ENCODE results near the gene HIGD1C.
A peak's percentile ranks its signal among the peaks of the same experiment; 100 is the strongest.

Gene HIGD1C

DNA sequence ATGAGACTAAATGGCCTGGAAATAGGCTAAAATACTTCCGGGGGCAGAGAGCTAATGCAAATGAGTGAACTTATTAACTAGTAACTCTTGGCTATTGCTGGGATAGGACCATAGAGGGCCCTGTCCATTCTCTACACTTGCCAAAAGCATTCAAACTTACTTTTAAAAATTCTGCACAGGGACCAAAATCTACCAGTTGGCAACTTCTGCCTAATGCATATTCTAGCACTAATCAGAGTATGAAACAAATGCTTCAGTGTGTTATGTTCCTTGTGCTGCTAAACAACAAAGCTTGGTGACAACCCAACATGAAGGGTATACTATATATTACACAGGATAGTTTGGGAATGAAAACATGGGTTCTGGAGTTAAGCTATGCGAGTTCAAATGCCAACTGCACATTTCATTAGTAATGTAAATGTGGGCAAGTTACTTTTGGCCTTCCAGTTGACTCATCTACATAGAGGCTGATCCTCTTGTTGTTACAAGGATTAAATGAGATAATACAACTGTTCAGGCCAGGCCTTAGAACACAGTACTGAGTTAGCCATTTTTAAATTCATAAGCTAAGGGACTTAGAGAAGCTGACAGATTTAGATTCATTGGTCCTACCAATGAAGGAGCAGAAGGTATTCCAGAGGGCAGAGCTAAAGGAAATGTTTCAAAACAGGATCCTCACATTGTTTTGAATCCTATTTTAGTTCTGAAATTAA is 32.4 kb downstream of the HIGD1C start:
- Histone ChIP-seq H3K36me3 (ENCODE audit: control insufficient read depth, low read length) (peaks cover 20% of the 10 kb centered on the region), H3K4me2 (ENCODE audit: low read length) (no peak overlapping the region), H3K27ac (ENCODE audit: low read depth, low read length) (no peak overlapping the region)

DNA sequence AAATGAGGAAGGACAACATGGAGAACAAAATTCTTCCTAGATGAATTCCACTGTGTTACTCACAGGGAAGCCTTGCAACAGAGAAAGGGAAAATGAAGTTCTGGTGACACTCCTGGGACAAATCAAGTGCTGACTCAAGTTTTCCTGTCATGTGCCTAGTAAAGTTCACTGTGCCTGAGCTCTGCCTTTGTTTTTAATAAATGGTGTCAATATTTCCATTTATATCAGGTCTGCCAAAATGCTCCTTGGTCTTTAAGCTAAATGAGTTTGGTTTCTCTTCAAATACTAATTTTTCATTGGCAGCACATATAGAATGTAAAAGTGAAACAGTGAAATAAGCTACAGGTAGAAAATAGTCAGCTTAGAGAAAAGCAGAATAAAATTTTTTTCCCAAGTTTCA is 33.0 kb downstream of the HIGD1C start:
- no peaks in the 10 kb centered on the region for H3K9me3 ChIP-seq (ENCODE audit: control insufficient read depth, insufficient read depth, low read length)
- peaks cover 4% of the 10 kb centered on the region; the same call in 1 of the 2 replicates for H3F3A ChIP-seq (ENCODE audit: control insufficient read depth, insufficient read depth)
- no peaks in the 10 kb centered on the region for H3K27me3 ChIP-seq (ENCODE audit: control insufficient read depth, low read length)
- H3K4me3 ChIP-seq (ENCODE audit: low read length), result no peak overlapping the region
- H3K4me2 ChIP-seq (ENCODE audit: low read length), result no peak overlapping the region
- peaks cover 23% of the 10 kb centered on the region for H3K36me3 ChIP-seq (ENCODE audit: control insufficient read depth, low read length)
- no peaks in the 10 kb centered on the region for H4K20me1 ChIP-seq (ENCODE audit: control insufficient read depth, insufficient read depth, low read depth, low read length)
- TF ChIP-seq EZH2phosphoT487 (IDR thresholded peaks at IDR 0.05; ENCODE audit: borderline replicate concordance, low read length), result no peak
- H3K4me1 ChIP-seq (ENCODE audit: control insufficient read depth, low read length), result no peaks in the 10 kb centered on the region
- no peak overlapping the region for H3K27ac ChIP-seq (ENCODE audit: low read depth, low read length)
- H3K9me2 ChIP-seq (replicated peaks; ENCODE audit: control insufficient read depth, low read length), result no peaks in the 10 kb centered on the region
- H3K79me2 ChIP-seq (ENCODE audit: control insufficient read depth, low read length), result no peaks in the 10 kb centered on the region

More for the DNA sequence above, 32.4 kb downstream of the HIGD1C start:
- Histone ChIP-seq H3K4me3 (ENCODE audit: low read length) (no peak overlapping the region), H3K27me3 (ENCODE audit: control insufficient read depth, low read length) (no peaks in the 10 kb centered on the region), H3K79me2 (ENCODE audit: control insufficient read depth, low read length) (no peaks in the 10 kb centered on the region), H4K20me1 (ENCODE audit: control insufficient read depth, insufficient read depth, low read depth, low read length) (no peaks in the 10 kb centered on the region), H3K4me1 (ENCODE audit: control insufficient read depth, low read length) (no peaks in the 10 kb centered on the region), H3K9me2 (replicated peaks; ENCODE audit: control insufficient read depth, low read length) (no peaks in the 10 kb centered on the region), H3F3A (ENCODE audit: control insufficient read depth, insufficient read depth) (peaks cover 4% of the 10 kb centered on the region; the same call in 1 of the 2 replicates), H3K9me3 (ENCODE audit: control insufficient read depth, insufficient read depth, low read length) (no peaks in the 10 kb centered on the region)
- TF ChIP-seq, protein P1, sequence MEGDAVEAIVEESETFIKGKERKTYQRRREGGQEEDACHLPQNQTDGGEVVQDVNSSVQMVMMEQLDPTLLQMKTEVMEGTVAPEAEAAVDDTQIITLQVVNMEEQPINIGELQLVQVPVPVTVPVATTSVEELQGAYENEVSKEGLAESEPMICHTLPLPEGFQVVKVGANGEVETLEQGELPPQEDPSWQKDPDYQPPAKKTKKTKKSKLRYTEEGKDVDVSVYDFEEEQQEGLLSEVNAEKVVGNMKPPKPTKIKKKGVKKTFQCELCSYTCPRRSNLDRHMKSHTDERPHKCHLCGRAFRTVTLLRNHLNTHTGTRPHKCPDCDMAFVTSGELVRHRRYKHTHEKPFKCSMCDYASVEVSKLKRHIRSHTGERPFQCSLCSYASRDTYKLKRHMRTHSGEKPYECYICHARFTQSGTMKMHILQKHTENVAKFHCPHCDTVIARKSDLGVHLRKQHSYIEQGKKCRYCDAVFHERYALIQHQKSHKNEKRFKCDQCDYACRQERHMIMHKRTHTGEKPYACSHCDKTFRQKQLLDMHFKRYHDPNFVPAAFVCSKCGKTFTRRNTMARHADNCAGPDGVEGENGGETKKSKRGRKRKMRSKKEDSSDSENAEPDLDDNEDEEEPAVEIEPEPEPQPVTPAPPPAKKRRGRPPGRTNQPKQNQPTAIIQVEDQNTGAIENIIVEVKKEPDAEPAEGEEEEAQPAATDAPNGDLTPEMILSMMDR (IDR thresholded peaks at IDR 0.05; ENCODE audit: low read depth, low read length, poor library complexity, severe bottlenecking), result no peak
- no peak for TF ChIP-seq EZH2phosphoT487 (IDR thresholded peaks at IDR 0.05; ENCODE audit: borderline replicate concordance, low read length)

DNA sequence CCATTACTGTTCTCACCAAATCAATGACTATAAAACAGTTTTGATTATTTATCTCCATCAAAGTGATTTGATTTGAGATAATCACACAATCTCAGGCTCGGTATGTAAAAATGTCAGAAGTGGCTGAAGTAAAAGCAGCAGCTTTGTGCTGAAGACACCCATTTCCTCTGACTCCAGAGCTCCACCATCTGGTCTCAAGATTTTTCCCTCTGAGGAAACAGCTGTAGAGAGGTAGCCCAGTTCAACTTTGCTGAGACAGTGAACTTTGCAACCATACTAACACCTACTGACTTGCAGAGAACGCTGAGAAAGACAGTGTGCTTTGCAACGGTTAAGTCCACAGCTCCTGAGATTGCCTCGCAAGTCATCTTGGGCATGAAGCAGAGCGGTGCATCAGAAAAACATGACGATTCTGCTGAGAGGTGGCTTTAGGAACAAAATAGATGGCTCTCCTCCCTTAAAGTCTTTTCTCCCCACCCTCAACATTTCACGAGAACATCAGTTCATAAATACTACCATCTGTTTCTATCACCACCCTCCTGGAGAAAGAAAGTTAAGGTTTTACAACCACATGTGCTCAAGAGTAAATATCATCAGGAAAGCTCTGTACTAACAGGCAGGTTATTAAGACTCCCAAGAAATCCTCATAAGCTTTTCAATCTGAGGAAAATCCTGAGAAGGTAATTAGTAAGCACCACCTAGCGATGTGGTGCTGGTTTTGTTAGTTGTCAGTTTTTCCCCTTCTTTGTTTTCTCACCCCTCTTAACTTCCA is 34.8 kb downstream of the HIGD1C start:
- no peaks in the 10 kb centered on the region for H3K4me1 ChIP-seq (ENCODE audit: control insufficient read depth, low read length)
- no peaks in the 10 kb centered on the region for H3K9me3 ChIP-seq (ENCODE audit: control insufficient read depth, insufficient read depth, low read length)
- H3K27ac ChIP-seq (ENCODE audit: low read depth, low read length), result no peak overlapping the region

More for the DNA sequence above, 34.8 kb downstream of the HIGD1C start:
- H3F3A ChIP-seq (ENCODE audit: control insufficient read depth, insufficient read depth), result peaks cover 4% of the 10 kb centered on the region; the same call in 1 of the 2 replicates
- H3K79me2 ChIP-seq (ENCODE audit: control insufficient read depth, low read length), result no peaks in the 10 kb centered on the region
- H3K4me2 ChIP-seq (ENCODE audit: low read length), result no peak overlapping the region
- peaks cover 42% of the 10 kb centered on the region for H3K36me3 ChIP-seq (ENCODE audit: control insufficient read depth, low read length)
- H3K9me2 ChIP-seq (replicated peaks; ENCODE audit: control insufficient read depth, low read length), result no peaks in the 10 kb centered on the region
- H3K27me3 ChIP-seq (ENCODE audit: control insufficient read depth, low read length), result no peaks in the 10 kb centered on the region
- TF ChIP-seq EZH2phosphoT487 (IDR thresholded peaks at IDR 0.05; ENCODE audit: borderline replicate concordance, low read length), result no peak
- TF ChIP-seq, protein P1 (IDR thresholded peaks at IDR 0.05; ENCODE audit: low read depth, low read length, poor library complexity, severe bottlenecking), result peak; percentile 67
- H3K4me3 ChIP-seq (ENCODE audit: low read length), result no peak overlapping the region
- no peaks in the 10 kb centered on the region for H4K20me1 ChIP-seq (ENCODE audit: control insufficient read depth, insufficient read depth, low read depth, low read length)
